Astrocyte (in vitro differentiated cells and primary cell): Measurements from ENCODE around the gene DKC1. TPM values are rescaled to one million over a fixed set of nuclear protein-coding genes. Genes with fewer than 3 reads are reported as not detected.

Experiments
- DNase-seq: peaks from one replicate; pipeline ENCODE4 v3.0.0-alpha.2; 2010; ENCODE audit warnings: low read depth
- FAIRE-seq: peaks from 2 replicates; lab custom pipeline; 2011; peaks lifted over from hg19 to GRCh38; lab: Jason Lieb, UNC
- H2AFZ ChIP-seq: 2 replicates; pipeline ENCODE4 v1.6.0; 2012; ENCODE audit warnings: low read depth, low read length, inconsistent platforms
- H3K27ac ChIP-seq: 2 replicates; pipeline ENCODE4 v1.5.1; 2011; ENCODE audit warnings: low read depth, low read length, inconsistent platforms
- H3K27me3 ChIP-seq: 2 replicates; pipeline ENCODE4 v1.6.0; 2011; ENCODE audit warnings: low read length, inconsistent platforms; ENCODE audit not compliant: insufficient read depth
- H3K36me3 ChIP-seq: 2 replicates; pipeline ENCODE4 v1.5.1; 2011; ENCODE audit warnings: low read length, inconsistent platforms; ENCODE audit not compliant: insufficient read depth
- H3K4me1 ChIP-seq: 2 replicates; pipeline ENCODE4 v1.5.1; 2011; ENCODE audit warnings: low read length, inconsistent platforms; ENCODE audit not compliant: insufficient read depth
- H3K4me2 ChIP-seq: 2 replicates; pipeline ENCODE4 v1.6.0; 2012; ENCODE audit warnings: low read length, inconsistent platforms
- H3K4me3 ChIP-seq: 2 replicates; pipeline ENCODE4 v1.5.1; 2011; ENCODE audit warnings: low read depth, mild to moderate bottlenecking, low read length, inconsistent platforms; ENCODE audit not compliant: insufficient read depth
- H3K79me2 ChIP-seq: 2 replicates; pipeline ENCODE4 v1.6.0; 2012; ENCODE audit warnings: mild to moderate bottlenecking, low read length, inconsistent platforms; ENCODE audit not compliant: insufficient read depth
- H3K9ac ChIP-seq: 2 replicates; pipeline ENCODE4 v1.6.0; 2012; ENCODE audit warnings: mild to moderate bottlenecking, low read length, inconsistent platforms
- H3K9me3 ChIP-seq: 2 replicates; pipeline ENCODE4 v1.5.1; 2012; ENCODE audit warnings: low read depth, mild to moderate bottlenecking, low read length, inconsistent platforms; ENCODE audit not compliant: insufficient read depth
- H4K20me1 ChIP-seq: 2 replicates; pipeline ENCODE4 v1.6.0; 2012; ENCODE audit warnings: low read length, inconsistent platforms; ENCODE audit not compliant: insufficient read depth
- H3K27ac Mint-ChIP-seq: one replicate; pipeline ENCODE4 v1.8.0; 2021; ENCODE audit warnings: mild to moderate bottlenecking, mixed read lengths; ENCODE audit not compliant: unreplicated experiment
- H3K27me3 Mint-ChIP-seq: one replicate; pipeline ENCODE4 v1.8.0; 2021; ENCODE audit warnings: low read depth, mixed read lengths; ENCODE audit not compliant: unreplicated experiment
- H3K36me3 Mint-ChIP-seq: one replicate; pipeline ENCODE4 v1.8.0; 2021; ENCODE audit warnings: low read depth, mixed read lengths; ENCODE audit not compliant: unreplicated experiment
- H3K4me1 Mint-ChIP-seq: one replicate; pipeline ENCODE4 v1.8.0; 2021; ENCODE audit warnings: low read depth, mixed read lengths; ENCODE audit not compliant: unreplicated experiment
- H3K4me3 Mint-ChIP-seq: one replicate; pipeline ENCODE4 v1.8.0; 2021; ENCODE audit warnings: mild to moderate bottlenecking, moderate library complexity, mixed read lengths; ENCODE audit not compliant: unreplicated experiment
- H3K9me3 Mint-ChIP-seq: one replicate; pipeline ENCODE4 v1.8.0; 2021; ENCODE audit warnings: mild to moderate bottlenecking, mixed read lengths; ENCODE audit not compliant: unreplicated experiment
- EZH2 ChIP-seq: IDR thresholded peaks from 2 replicates; pipeline ENCODE4 v1.6.1; 2012; ENCODE audit warnings: mild to moderate bottlenecking, low read length, inconsistent platforms; ENCODE audit not compliant: insufficient read depth
- total RNA-seq: library from RNA; stranded (reverse); gene quantifications from 2 replicates; pipeline ENCODE4 v1.2.1, GENCODE V29; 2021
- TF ChIP-seq, protein P1 (sequence below): IDR thresholded peaks from 2 replicates; pipeline ENCODE4 v1.5.1; 2011; ENCODE audit warnings: low read depth, mild to moderate bottlenecking, inconsistent platforms, low read length, moderate library complexity; ENCODE audit not compliant: insufficient read depth

The DKC1 gene
- total RNA-seq, 1 donor from 2014 or later, result 60.5 TPM

DNA sequence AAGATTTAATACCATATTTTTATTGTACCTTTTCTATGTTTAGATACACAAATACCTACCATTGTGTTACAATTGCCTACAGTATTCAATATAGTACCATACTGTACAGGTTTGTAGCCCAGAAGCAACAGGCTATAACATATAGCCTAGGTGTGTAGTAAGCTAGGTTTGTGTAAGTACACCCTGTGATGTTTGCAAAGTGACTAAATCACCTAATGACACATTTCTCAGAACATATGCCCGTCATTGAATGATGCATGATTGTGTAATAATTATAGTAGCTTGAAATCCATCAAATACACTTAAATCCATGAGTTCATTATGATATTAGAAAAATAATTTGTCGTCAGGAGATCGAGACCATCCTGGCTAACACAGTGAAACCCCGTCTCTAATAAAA lies 42.6 kb upstream of the DKC1 start:
- Mint-ChIP-seq H3K9me3 (peaks cover 4% of the 10 kb centered on the region), H3K4me1 (peaks cover 7% of the 10 kb centered on the region), H3K27ac (no peak overlapping the region), H3K4me3 (no peak overlapping the region), H3K27me3 (no peaks in the 10 kb centered on the region), H3K36me3 (no peaks in the 10 kb centered on the region)
- Histone ChIP-seq H3K4me3 (no peak overlapping the region), H3K4me1 (peaks cover 19% of the 10 kb centered on the region), H2AFZ (no peak overlapping the region), H3K9ac (no peak overlapping the region), H3K27me3 (no peaks in the 10 kb centered on the region), H3K79me2 (no peaks in the 10 kb centered on the region), H4K20me1 (no peaks in the 10 kb centered on the region), H3K36me3 (no peaks in the 10 kb centered on the region), H3K9me3 (no peaks in the 10 kb centered on the region), H3K27ac (no peak overlapping the region), H3K4me2 (no peak overlapping the region)
- no peak for TF ChIP-seq EZH2
- TF ChIP-seq, protein P1, sequence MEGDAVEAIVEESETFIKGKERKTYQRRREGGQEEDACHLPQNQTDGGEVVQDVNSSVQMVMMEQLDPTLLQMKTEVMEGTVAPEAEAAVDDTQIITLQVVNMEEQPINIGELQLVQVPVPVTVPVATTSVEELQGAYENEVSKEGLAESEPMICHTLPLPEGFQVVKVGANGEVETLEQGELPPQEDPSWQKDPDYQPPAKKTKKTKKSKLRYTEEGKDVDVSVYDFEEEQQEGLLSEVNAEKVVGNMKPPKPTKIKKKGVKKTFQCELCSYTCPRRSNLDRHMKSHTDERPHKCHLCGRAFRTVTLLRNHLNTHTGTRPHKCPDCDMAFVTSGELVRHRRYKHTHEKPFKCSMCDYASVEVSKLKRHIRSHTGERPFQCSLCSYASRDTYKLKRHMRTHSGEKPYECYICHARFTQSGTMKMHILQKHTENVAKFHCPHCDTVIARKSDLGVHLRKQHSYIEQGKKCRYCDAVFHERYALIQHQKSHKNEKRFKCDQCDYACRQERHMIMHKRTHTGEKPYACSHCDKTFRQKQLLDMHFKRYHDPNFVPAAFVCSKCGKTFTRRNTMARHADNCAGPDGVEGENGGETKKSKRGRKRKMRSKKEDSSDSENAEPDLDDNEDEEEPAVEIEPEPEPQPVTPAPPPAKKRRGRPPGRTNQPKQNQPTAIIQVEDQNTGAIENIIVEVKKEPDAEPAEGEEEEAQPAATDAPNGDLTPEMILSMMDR, result no peak
- DNase-seq, result no peak
- no peak for FAIRE-seq

DNA sequence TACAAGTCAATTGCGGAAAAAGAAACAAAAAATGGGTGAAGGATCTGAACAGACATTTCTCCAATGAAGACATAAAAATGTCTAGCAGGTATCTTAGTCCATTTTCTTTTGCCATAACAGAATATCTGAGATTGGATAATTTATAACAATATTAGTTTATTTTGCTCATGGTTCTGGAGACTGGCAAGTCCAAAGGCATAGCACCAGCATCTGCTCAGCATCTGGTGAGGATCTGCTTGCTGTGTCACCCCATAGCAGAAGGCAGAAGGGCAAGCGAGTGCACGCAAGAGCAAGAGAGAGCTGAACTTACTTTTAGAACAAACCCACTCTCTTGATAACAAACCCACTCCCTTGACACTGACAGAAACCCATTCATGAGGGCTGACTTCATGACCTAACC lies 41.5 kb upstream of the DKC1 start:
- H3K9me3 ChIP-seq, result no peaks in the 10 kb centered on the region
- peaks cover 19% of the 10 kb centered on the region for H3K4me1 ChIP-seq
- H3K27me3 Mint-ChIP-seq, result no peaks in the 10 kb centered on the region
- no peak for TF ChIP-seq EZH2
- TF ChIP-seq, protein P1, result no peak
- no peaks in the 10 kb centered on the region for H4K20me1 ChIP-seq
- no peaks in the 10 kb centered on the region for H3K36me3 Mint-ChIP-seq
- H3K4me2 ChIP-seq, result no peak overlapping the region
- no peak overlapping the region for H3K27ac ChIP-seq
- no peaks in the 10 kb centered on the region for H3K79me2 ChIP-seq
- no peaks in the 10 kb centered on the region for H3K27me3 ChIP-seq
- peaks cover 6% of the 10 kb centered on the region for H3K9me3 Mint-ChIP-seq
- H2AFZ ChIP-seq, result no peak overlapping the region
- no peak for FAIRE-seq
- no peak overlapping the region for H3K4me3 ChIP-seq
- H3K9ac ChIP-seq, result no peak overlapping the region
- no peak overlapping the region for H3K4me3 Mint-ChIP-seq
- no peak overlapping the region for H3K27ac Mint-ChIP-seq
- H3K4me1 Mint-ChIP-seq, result peaks cover 7% of the 10 kb centered on the region
- no peak for DNase-seq
- H3K36me3 ChIP-seq, result no peaks in the 10 kb centered on the region

DNA sequence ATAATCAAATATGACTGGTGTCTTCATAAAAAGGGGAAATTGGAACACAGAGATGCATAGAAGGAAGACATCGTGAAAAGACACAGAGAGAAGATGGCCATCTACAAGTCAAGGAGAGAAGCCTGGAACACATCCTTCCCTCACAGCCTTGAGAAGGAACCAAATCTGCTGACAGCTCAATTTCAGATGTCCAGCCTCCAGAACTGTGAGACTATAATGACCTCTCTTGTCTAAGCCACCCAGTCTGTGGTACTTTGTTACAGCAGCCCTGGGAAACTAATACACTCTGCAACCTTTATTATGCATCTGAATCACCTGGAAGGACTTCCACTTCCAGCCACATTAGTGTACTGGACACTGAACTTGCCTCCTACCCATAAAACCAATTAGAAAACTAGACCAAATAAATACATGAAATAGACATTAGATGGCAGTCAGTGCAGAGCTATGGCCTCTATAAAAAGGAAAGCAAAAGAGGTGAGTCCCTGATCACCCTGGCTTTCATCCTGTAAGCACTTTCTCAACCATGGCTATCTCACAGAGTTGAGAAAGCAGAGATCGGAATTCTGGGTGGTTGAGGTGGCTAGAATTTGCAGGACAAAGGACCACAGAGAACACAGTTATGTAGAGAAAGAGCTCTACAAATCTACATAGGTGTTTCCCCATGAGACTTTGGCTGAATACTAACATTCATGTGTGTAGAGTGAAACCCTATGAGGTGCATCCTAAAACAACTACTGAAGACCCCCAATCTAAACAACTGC lies 37.5 kb upstream of the DKC1 start:
- no peak for FAIRE-seq
- TF ChIP-seq, protein P1, result no peak
- TF ChIP-seq EZH2, result no peak
- H3K27ac Mint-ChIP-seq, result no peak overlapping the region

More for the DNA sequence above, 37.5 kb upstream of the DKC1 start:
- no peak for DNase-seq
- H3K9me3 ChIP-seq, result no peaks in the 10 kb centered on the region
- no peak overlapping the region for H3K27ac ChIP-seq
- no peaks in the 10 kb centered on the region for H3K27me3 ChIP-seq
- peaks cover 27% of the 10 kb centered on the region for H3K4me1 Mint-ChIP-seq
- no peaks in the 10 kb centered on the region for H3K27me3 Mint-ChIP-seq
- no peak overlapping the region for H2AFZ ChIP-seq
- peaks cover 23% of the 10 kb centered on the region for H3K4me1 ChIP-seq
- H3K36me3 Mint-ChIP-seq, result no peaks in the 10 kb centered on the region
- H3K9ac ChIP-seq, result no peak overlapping the region
- no peak overlapping the region for H3K4me3 Mint-ChIP-seq
- no peaks in the 10 kb centered on the region for H3K79me2 ChIP-seq
- H3K36me3 ChIP-seq, result no peaks in the 10 kb centered on the region
- H4K20me1 ChIP-seq, result no peaks in the 10 kb centered on the region
- no peak overlapping the region for H3K4me2 ChIP-seq
- peaks cover 6% of the 10 kb centered on the region for H3K9me3 Mint-ChIP-seq
- no peak overlapping the region for H3K4me3 ChIP-seq
